ENCODE data around the gene NRSN1.

The NRSN1 gene

GRCh38 chr6:24100024-24100769, 25.8 kb upstream of the NRSN1 start:
- H3K23ac ChIP-seq (ENCODE audit: low read length in 2 of 2), result no peak overlapping the region
- no peak overlapping the region for H2AFZ ChIP-seq (ENCODE audit: low read depth, low read length)
- no peak overlapping the region for H3K4ac ChIP-seq (ENCODE audit: low read depth in 1 of 2, low read length in 2 of 2)
- no peak overlapping the region for H3K27ac ChIP-seq (ENCODE audit: low read length, poor library complexity, severe bottlenecking)
- H2BK12ac ChIP-seq (ENCODE audit: low read length in 2 of 2), result no peak overlapping the region
- no peak overlapping the region for H2BK5ac ChIP-seq (ENCODE audit: low read depth, low read length, poor library complexity, severe bottlenecking)
- H3K9ac ChIP-seq (ENCODE audit: low read length), result no peak overlapping the region
- H2AK5ac ChIP-seq (ENCODE audit: low read length, severe bottlenecking), result no peak overlapping the region
- 65% methylated on average over 1 of the region's 1 CpG for WGBS
- no peak overlapping the region for H4K91ac ChIP-seq (ENCODE audit: low read length)
- no peak overlapping the region for H3K18ac ChIP-seq (ENCODE audit: low read depth in 1 of 2, low read length in 2 of 2)
- no peak overlapping the region for H2BK15ac ChIP-seq (ENCODE audit: low read depth, poor library complexity, severe bottlenecking)
- no peaks in the 10 kb centered on the region for H3K79me1 ChIP-seq (replicated peaks; ENCODE audit: low read length, poor library complexity, severe bottlenecking)
- no peak overlapping the region for H4K8ac ChIP-seq (ENCODE audit: low read length)
- H2BK120ac ChIP-seq (ENCODE audit: low read depth, low read length), result no peak overlapping the region
- no peak overlapping the region for H3K14ac ChIP-seq (ENCODE audit: low read length in 2 of 2)
- H3K36me3 ChIP-seq (ENCODE audit: control insufficient read depth in 1 of 2, insufficient read depth in 2 of 2, low read depth in 1 of 2, low read length in 2 of 2), result no peaks in the 10 kb centered on the region
- no peaks in the 10 kb centered on the region for H3K27me3 ChIP-seq (ENCODE audit: control insufficient read depth in 1 of 2, insufficient read depth in 1 of 2, low read length in 2 of 2)
- DNase-seq, result no peak
- no peak overlapping the region for H3K4me2 ChIP-seq (ENCODE audit: low read length, poor library complexity, severe bottlenecking)
- no peaks in the 10 kb centered on the region for H3K9me3 ChIP-seq (ENCODE audit: control insufficient read depth, low read length)
- no peaks in the 10 kb centered on the region for H3K4me1 ChIP-seq (ENCODE audit: control insufficient read depth, insufficient read depth, low read depth, low read length)
- no peak overlapping the region for H3K4me3 ChIP-seq (ENCODE audit: insufficient read depth in 1 of 2, low read depth in 1 of 2, low read length in 2 of 2)

GRCh38 chr6:24100770-24101155, 25.3 kb upstream of the NRSN1 start:
- Histone ChIP-seq H3K4ac (ENCODE audit: low read depth in 1 of 2, low read length in 2 of 2) (no peak overlapping the region), H2AFZ (ENCODE audit: low read depth, low read length) (no peak overlapping the region), H4K91ac (ENCODE audit: low read length) (no peak overlapping the region), H3K18ac (ENCODE audit: low read depth in 1 of 2, low read length in 2 of 2) (no peak overlapping the region), H3K4me2 (ENCODE audit: low read length, poor library complexity, severe bottlenecking) (no peak overlapping the region), H3K4me1 (ENCODE audit: control insufficient read depth, insufficient read depth, low read depth, low read length) (no peaks in the 10 kb centered on the region), H2BK12ac (ENCODE audit: low read length in 2 of 2) (no peak overlapping the region), H3K36me3 (ENCODE audit: control insufficient read depth in 1 of 2, insufficient read depth in 2 of 2, low read depth in 1 of 2, low read length in 2 of 2) (no peaks in the 10 kb centered on the region), H2BK5ac (ENCODE audit: low read depth, low read length, poor library complexity, severe bottlenecking) (no peak overlapping the region), H3K9ac (ENCODE audit: low read length) (no peak overlapping the region), H3K27me3 (ENCODE audit: control insufficient read depth in 1 of 2, insufficient read depth in 1 of 2, low read length in 2 of 2) (no peaks in the 10 kb centered on the region), H2BK120ac (ENCODE audit: low read depth, low read length) (no peak overlapping the region), H2AK5ac (ENCODE audit: low read length, severe bottlenecking) (no peak overlapping the region), H4K8ac (ENCODE audit: low read length) (no peak overlapping the region), H3K23ac (ENCODE audit: low read length in 2 of 2) (no peak overlapping the region), H2BK15ac (ENCODE audit: low read depth, poor library complexity, severe bottlenecking) (no peak overlapping the region), H3K14ac (ENCODE audit: low read length in 2 of 2) (no peak overlapping the region), H3K79me1 (replicated peaks; ENCODE audit: low read length, poor library complexity, severe bottlenecking) (no peaks in the 10 kb centered on the region), H3K4me3 (ENCODE audit: insufficient read depth in 1 of 2, low read depth in 1 of 2, low read length in 2 of 2) (no peak overlapping the region), H3K27ac (ENCODE audit: low read length, poor library complexity, severe bottlenecking) (no peak overlapping the region), H3K9me3 (ENCODE audit: control insufficient read depth, low read length) (no peaks in the 10 kb centered on the region)
- WGBS, result 0% methylated on average over 1 of the region's 2 CpGs
- no peak for DNase-seq

- Histone ChIP-seq H4K8ac (ENCODE audit: low read length) (no peak overlapping the region), H2AFZ (ENCODE audit: low read depth, low read length) (no peak overlapping the region), H3K4me2 (ENCODE audit: low read length, poor library complexity, severe bottlenecking) (no peak overlapping the region), H4K91ac (ENCODE audit: low read length) (no peak overlapping the region), H3K27ac (ENCODE audit: low read length, poor library complexity, severe bottlenecking) (no peak overlapping the region), H3K9me3 (ENCODE audit: control insufficient read depth, low read length) (no peaks in the 10 kb centered on the region), H2BK120ac (ENCODE audit: low read depth, low read length) (no peak overlapping the region), H3K18ac (ENCODE audit: low read depth in 1 of 2, low read length in 2 of 2) (no peak overlapping the region), H3K4me1 (ENCODE audit: control insufficient read depth, insufficient read depth, low read depth, low read length) (no peaks in the 10 kb centered on the region), H3K14ac (ENCODE audit: low read length in 2 of 2) (no peak overlapping the region), H3K23ac (ENCODE audit: low read length in 2 of 2) (no peak overlapping the region), H2BK5ac (ENCODE audit: low read depth, low read length, poor library complexity, severe bottlenecking) (no peak overlapping the region), H3K9ac (ENCODE audit: low read length) (no peak overlapping the region), H2AK5ac (ENCODE audit: low read length, severe bottlenecking) (no peak overlapping the region), H3K79me1 (replicated peaks; ENCODE audit: low read length, poor library complexity, severe bottlenecking) (no peaks in the 10 kb centered on the region), H3K4me3 (ENCODE audit: insufficient read depth in 1 of 2, low read depth in 1 of 2, low read length in 2 of 2) (no peak overlapping the region), H3K27me3 (ENCODE audit: control insufficient read depth in 1 of 2, insufficient read depth in 1 of 2, low read length in 2 of 2) (no peaks in the 10 kb centered on the region), H2BK15ac (ENCODE audit: low read depth, poor library complexity, severe bottlenecking) (no peak overlapping the region), H3K36me3 (ENCODE audit: control insufficient read depth in 1 of 2, insufficient read depth in 2 of 2, low read depth in 1 of 2, low read length in 2 of 2) (no peaks in the 10 kb centered on the region), H3K4ac (ENCODE audit: low read depth in 1 of 2, low read length in 2 of 2) (no peak overlapping the region), H2BK12ac (ENCODE audit: low read length in 2 of 2) (no peak overlapping the region)
- WGBS, result no CpG with 5 or more reads among the region's 2 CpGs
- DNase-seq, result no peak
Observed at GRCh38 chr6:24105191-24105590, 20.8 kb upstream of the NRSN1 start.

GRCh38 chr6:24106291-24106690, 19.7 kb upstream of the NRSN1 start:
- Histone ChIP-seq H3K4ac (ENCODE audit: low read depth in 1 of 2, low read length in 2 of 2) (no peak overlapping the region), H3K9me3 (ENCODE audit: control insufficient read depth, low read length) (no peaks in the 10 kb centered on the region), H2BK120ac (ENCODE audit: low read depth, low read length) (no peak overlapping the region)

More at GRCh38 chr6:24106291-24106690, 19.7 kb upstream of the NRSN1 start:
- no peak overlapping the region for H3K14ac ChIP-seq (ENCODE audit: low read length in 2 of 2)
- H3K18ac ChIP-seq (ENCODE audit: low read depth in 1 of 2, low read length in 2 of 2), result no peak overlapping the region
- H4K8ac ChIP-seq (ENCODE audit: low read length), result no peak overlapping the region
- H3K4me3 ChIP-seq (ENCODE audit: insufficient read depth in 1 of 2, low read depth in 1 of 2, low read length in 2 of 2), result no peak overlapping the region
- no peak overlapping the region for H2AFZ ChIP-seq (ENCODE audit: low read depth, low read length)
- H3K4me1 ChIP-seq (ENCODE audit: control insufficient read depth, insufficient read depth, low read depth, low read length), result no peaks in the 10 kb centered on the region
- H3K9ac ChIP-seq (ENCODE audit: low read length), result no peak overlapping the region
- no peak overlapping the region for H2AK5ac ChIP-seq (ENCODE audit: low read length, severe bottlenecking)
- H3K79me1 ChIP-seq (replicated peaks; ENCODE audit: low read length, poor library complexity, severe bottlenecking), result no peaks in the 10 kb centered on the region
- no peak overlapping the region for H2BK12ac ChIP-seq (ENCODE audit: low read length in 2 of 2)
- no peak overlapping the region for H3K23ac ChIP-seq (ENCODE audit: low read length in 2 of 2)
- no peak overlapping the region for H4K91ac ChIP-seq (ENCODE audit: low read length)
- no peak for DNase-seq
- no peaks in the 10 kb centered on the region for H3K27me3 ChIP-seq (ENCODE audit: control insufficient read depth in 1 of 2, insufficient read depth in 1 of 2, low read length in 2 of 2)
- no peaks in the 10 kb centered on the region for H3K36me3 ChIP-seq (ENCODE audit: control insufficient read depth in 1 of 2, insufficient read depth in 2 of 2, low read depth in 1 of 2, low read length in 2 of 2)
- 71% methylated on average over 4 of the region's 5 CpGs for WGBS
- H3K4me2 ChIP-seq (ENCODE audit: low read length, poor library complexity, severe bottlenecking), result no peak overlapping the region
- H2BK5ac ChIP-seq (ENCODE audit: low read depth, low read length, poor library complexity, severe bottlenecking), result no peak overlapping the region
- H3K27ac ChIP-seq (ENCODE audit: low read length, poor library complexity, severe bottlenecking), result no peak overlapping the region
- H2BK15ac ChIP-seq (ENCODE audit: low read depth, poor library complexity, severe bottlenecking), result no peak overlapping the region

Measured in mesenchymal stem cell (in vitro differentiated cells and primary cell).